Measurements from ENCODE around the gene ATRIP.
"Not testable (repeated sequence)": the region's sequence is repeated elsewhere in the genome, so short reads cannot be mapped to it uniquely, and the experiment has no call there.

The ATRIP gene

DNA sequence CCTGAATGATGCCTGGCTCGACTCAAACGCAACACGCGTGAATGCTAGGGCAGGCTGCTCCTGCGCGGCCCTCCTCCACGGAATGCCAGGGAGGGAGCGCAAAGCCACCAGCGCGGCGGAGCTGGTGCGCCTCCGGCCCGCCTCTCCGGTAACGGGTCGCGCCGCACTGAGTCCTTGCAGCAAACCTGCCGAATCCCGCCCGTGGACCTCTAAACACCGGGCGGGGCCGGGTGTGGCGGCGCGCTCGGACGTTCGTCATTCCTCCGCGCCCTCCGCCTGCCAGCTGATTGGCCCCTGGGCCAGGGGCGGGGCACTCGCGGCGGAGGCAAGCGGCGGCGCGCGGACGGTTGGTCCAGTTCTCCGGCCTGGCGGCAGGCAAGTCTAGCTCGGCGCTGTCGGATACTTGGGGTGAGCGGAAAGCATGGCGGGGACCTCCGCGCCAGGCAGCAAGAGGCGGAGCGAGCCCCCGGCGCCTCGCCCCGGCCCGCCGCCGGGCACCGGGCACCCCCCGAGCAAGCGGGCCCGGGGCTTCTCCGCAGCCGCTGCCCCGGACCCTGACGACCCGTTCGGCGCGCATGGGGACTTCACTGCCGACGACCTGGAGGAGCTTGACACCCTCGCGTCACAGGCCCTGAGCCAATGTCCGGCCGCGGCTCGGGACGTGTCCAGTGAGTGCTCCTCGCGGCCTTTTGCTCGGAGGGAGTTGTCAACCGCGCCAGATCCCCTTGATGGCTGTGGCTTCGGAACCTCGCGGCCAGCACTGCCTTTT, at the start of gene ATRIP:
ATRIP (plus strand) TSS at position 313 of the 769 bp plus-strand sequence; CDS start at position 422, 109 bp downstream.
- peak; percentile 78 for DNase-seq (ENCODE audit: low read depth, low spot score)

DNA sequence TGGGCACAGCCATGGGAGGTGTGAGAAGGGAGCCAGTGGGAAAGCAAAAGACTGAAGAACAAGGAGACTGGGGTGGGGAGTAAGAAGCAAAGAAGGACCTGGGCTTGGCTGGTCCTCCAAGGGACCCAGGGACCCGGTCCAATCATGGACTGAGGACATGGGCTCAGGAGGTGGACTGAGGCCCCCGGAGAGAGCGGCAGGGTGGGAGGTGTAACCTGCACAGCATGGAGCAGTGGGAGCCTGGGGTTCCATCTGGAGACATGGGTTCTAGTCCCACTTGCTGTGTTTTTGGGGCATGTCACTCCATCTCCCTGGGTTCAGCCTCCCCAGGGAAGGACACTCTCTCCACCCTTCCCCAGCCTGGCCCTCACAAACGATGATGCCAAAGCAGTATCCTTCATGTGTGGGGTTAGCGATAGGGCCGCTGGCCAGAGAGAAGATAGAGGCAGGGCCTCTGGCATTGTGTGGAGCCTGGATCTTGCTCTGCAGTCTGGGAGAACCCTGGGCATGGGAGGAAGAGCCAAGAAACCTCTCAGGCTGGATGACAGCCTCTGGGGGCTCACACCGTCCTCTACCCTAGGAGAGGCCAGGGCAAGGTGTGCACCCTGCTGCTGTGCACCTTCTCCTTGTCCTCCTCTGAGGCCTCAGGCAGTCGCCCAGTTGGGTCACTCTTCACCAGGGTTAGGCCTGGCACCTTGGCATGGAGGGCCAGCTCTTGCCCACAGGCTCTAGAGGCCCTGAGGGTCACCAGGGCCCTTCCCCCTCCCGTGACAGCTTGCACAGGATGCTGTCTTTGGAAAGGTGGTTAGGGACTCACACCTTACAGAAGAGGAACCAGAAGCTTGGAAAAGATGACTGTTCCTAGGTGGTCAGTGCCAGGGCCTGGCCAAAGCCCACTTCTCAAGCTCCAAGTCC, 48.5 kb upstream of the ATRIP start:
- DNase-seq (ENCODE audit: low read depth, low spot score), result no peak

DNA sequence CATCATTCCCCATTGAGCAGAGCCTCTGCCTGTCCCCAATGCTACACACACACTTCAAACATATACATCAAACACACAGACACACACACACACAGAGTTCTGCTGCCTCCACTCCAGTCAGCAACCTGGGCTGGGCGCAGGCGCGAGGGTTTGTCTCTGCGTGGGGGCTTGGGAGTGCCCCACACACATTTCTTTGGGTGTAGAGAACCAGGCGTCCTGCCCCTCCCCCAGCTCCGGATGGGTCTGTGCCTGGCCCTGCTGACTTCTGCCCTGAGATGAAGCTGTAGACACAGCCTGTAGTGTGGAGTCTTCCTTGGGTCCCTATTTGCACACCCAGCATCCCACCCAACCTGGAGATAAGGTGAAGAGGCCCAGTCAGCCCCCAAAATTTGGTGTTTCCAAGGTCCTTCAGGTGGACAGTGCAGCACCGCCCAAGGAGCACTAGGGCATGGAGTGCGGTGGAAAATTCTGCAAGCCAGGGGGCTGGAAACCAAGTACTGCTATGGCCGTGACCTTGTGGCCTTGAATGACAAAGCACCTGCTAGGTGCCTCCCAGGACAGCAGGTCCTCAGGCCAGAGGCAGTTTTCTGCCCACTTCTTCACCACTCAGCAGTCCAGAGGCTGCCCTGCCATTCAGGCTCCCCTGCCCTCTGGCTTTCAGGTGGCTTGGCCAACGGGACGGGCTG, 47.7 kb upstream of the ATRIP start:
- no peak for DNase-seq (ENCODE audit: low read depth, low spot score)

DNA sequence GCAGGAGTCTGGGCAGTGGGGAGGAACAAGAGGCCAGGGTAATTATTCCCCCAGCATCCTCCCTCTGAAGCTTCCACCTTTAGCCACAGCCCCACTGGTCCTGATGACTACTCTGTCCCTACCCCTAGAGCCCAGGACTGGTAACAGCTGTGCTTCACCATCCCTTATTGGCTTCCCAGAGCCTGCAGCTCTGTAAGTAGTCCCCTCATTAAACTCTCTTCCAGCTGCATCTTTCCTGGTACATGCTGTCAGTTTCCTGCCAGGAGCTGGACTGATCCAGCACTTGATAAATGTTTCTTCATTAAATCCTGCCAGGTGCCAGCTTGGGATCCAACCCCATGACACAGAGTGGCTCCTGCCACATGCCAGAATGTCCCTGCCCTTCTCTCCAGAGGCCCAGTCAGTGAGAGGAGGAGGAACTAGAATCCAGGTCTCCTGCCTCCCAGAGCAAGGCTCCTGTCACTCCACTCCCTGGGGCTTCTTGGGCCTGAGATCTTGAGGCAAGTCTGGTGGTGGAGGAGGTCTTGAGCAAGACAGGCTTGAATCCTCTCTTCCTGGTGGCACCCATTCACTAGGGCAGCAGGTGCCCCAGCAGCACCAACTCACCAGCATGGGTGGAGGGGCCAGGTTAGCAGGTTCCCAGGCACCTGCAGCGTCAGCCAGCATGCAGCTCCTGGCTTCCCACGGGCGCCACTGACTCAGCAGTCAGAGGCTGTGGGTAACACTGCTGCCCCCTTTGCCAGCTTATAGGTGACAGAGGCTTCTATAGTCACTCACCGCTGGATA, 47.0 kb upstream of the ATRIP start:
- no peak for DNase-seq (ENCODE audit: low read depth, low spot score)

DNA sequence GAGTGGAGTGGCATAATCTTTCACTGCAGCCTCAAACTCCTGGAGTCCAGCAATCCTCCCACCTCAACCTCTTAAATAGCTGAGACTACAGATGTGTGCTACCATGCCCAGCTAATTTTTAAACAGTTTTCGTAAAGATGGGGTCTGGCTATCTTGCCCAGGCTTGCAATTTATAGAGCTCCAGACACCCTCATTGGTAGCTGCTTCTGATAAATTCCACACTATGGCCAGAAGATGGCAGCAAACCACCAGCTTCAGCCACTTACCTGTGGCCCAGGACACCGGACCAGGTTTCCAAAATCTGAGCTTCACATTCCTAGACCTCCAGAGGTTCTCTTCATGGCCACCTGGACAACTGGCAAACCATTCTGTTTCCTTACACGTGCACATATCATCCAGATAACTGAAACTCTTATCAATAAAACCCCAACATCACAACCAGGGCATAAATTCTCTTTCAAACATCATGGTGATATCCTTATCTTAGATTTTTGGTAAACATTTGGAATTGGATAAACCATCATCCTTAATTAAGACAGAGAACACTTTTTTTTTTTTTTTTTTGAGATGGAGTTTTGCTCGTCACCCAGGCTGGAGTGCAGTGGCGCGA, 45.6 kb upstream of the ATRIP start:
- peak; percentile 45 for DNase-seq (ENCODE audit: low read depth, low spot score)

DNA sequence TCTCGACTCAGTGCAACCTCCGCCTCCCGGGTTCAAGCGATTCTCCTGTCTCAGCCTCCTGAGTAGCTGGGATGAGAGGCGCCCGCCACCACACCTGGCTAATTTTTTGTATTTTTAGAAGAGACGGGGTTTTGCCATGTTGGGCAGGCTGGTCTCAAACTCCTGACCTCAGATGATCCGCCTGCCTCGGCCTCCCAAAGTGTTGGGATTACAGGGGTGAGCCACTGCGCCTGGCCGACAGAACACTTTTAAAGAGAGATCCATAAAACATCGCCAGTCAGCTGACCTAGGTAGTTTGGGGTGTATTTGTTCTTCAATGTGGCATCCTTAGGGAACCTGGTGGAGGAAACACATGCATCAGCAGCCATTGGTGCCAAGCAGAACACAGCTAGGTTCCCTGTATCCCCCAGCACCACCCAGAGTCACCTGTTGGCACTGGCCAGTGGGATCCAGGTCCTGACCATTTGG, 45.1 kb upstream of the ATRIP start:
- DNase-seq (ENCODE audit: low read depth, low spot score), result not testable (repeated sequence)

DNA sequence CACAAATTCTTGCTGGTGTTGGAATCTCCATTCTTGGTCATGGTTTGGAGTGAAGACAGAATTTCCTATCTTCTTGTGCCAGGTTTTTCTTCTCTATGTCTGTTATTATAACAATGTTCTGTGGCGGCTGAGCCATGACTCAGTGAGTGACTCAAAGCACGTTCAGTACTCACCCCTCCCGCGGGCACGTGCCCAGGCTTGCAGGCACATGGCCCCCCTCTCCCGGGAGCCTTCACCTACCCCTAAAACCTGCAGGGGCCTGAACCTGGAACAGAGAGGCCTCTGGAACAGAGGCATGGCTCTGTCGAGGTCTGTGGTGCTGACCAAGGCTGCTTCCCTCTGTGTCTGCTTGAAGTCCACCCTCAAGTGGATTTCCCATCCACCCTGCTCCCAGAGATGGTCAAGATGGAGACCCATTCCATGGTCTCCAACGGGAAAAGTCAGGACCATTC, 44.2 kb upstream of the ATRIP start:
- no peak for DNase-seq (ENCODE audit: low read depth, low spot score)

DNA sequence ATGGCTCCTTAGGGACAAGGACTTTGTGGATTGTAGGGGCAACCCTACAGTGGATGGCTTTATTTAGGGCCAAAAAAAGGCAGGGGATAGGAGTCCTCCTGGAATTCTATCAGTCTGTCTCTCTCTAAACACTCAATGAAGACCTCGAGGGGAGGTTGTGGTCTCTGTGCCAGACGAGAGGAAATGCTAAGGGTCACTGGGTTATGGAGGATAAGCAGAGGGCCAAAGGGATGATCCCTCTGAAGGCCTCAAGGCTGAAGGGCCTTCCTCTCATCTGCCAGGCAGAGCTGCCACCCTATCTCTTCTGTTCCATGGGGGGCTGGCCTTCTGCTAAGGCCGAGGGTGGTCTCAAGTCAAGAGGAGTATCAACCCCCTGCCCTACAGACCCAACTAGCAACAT, 43.6 kb upstream of the ATRIP start:
- DNase-seq (ENCODE audit: low read depth, low spot score), result no peak

DNA sequence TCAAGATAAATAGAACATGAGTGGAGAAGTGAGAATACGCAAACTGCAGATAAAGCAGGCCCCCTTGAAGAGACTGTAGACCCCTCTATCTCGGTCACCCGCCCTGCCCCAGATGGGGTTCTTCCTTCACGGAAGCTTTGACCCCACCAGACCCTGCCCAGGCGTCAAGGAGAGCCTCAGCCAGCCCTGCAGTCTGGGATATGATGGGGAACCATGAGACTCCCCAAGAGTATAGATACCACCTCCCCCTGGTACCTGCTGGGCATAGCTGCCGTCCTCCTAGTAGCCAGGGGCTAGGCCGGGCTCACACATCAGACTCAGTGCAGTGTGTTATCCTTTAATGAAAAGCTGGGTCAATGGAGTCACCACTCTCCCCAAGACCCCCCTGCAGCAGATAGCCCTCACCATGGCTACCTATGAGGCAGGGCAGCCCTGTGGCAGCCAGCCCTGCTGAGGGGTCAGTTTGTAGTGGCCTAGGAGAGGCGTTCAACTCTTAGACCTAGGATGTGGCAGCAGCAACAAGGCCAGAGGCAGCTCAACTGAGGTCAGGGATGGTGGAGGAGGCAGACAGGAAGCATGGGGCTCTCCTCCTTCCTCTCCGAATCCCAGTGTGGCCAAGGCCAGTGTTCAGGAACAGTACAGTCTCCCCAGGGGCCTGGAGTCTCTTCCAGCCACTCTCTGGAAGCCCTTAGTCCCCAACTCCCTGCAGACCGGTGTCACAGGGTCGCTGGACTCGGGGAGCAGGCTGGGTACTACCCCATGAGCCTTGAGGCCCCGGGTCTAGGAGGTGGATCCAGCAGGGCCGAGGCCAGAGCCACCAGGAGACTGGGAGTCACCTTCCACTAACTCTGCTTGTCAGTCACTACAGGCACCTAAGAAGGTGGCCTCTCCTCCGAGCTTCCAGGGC, 42.8 kb upstream of the ATRIP start:
- no peak for DNase-seq (ENCODE audit: low read depth, low spot score)

DNA sequence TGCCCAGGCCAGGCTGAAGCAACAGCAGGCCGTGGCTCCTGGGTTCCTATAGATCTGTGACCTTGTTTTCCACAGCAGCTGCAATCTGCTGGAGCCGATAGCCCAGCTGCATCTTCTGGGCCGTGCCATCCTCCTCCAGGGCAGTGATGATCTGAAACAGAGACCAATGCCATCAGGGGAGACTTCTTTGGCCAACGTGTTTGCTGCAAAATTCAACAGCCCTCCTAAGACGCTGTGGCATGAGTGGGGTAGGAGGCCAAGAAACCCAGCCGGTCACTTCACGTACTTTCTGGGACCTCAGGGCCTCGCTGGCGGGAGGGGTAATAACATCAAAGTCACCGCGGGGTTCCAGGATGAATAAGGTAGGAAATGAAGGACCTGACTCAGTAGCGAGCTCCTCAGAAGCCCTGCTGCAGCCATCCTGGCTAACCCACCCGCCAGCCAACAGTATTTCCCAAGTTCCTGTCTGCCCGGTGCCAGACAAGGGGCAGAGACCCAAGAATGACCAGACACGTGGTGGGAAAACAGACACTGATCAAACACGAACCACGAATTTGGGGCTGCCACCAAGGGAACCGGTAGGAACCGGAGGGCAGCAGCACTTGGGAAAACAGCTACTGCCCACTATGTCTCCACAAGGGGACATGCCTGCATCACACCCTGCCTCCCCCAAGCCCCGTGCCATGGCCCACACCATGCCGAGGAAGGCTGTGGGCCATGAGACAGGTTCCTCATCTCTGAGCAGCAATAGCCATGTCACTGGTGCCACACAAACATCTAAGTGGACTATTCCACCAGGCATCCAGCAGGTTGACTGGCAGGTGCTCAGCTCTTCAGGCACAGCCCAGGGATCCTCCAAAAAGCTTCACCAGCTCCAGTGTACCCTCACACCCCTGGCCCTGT, 41.8 kb upstream of the ATRIP start:
- DNase-seq (ENCODE audit: low read depth, low spot score), result no peak

DNA sequence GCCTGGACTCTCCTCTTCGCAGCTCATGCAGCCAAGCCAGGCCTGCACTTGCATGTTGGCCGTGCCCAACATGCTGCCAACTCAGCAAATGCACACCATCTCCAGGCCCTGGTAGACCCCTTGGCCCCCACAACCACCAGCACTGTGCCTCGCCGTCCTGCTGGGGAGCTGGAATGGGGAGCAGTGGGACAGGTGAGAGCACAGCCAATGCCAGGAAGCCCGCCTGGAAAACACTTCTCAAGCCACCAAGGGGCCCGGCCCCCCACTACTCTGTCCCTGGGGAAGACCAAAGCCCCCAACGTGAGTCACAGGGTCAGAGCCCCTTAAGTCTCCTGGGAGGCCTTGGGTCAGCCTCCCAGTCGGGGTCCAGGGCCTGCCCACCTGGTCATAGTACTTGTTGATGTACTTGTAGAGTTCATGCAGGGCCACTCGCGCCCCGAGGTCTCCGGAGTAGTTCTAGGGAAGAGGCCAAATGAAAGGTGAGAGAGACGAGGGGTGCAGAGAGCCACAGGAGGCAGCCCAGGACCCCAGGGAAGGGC, 41.1 kb upstream of the ATRIP start:
- DNase-seq (ENCODE audit: low read depth, low spot score), result no peak

DNA sequence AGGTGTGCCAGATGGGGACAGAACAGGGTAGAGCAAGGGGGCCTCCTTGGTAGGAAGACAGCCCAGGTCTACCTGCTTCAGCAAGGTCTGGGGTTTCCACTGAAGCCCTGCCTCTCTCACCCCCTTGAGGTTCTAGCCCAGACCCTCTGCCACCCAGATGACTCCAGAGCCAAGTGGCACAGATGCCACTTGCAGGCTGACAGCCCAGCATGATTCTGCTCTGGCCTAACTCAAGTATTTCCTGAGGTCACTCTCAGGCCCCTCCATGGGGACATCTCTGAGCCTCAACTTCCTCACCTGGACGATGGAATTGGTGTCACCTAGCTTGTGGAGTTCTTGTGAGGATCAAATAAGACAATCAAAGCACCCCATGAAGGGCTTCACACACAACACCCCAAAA, 40.6 kb upstream of the ATRIP start:
- DNase-seq (ENCODE audit: low read depth, low spot score), result no peak

DNA sequence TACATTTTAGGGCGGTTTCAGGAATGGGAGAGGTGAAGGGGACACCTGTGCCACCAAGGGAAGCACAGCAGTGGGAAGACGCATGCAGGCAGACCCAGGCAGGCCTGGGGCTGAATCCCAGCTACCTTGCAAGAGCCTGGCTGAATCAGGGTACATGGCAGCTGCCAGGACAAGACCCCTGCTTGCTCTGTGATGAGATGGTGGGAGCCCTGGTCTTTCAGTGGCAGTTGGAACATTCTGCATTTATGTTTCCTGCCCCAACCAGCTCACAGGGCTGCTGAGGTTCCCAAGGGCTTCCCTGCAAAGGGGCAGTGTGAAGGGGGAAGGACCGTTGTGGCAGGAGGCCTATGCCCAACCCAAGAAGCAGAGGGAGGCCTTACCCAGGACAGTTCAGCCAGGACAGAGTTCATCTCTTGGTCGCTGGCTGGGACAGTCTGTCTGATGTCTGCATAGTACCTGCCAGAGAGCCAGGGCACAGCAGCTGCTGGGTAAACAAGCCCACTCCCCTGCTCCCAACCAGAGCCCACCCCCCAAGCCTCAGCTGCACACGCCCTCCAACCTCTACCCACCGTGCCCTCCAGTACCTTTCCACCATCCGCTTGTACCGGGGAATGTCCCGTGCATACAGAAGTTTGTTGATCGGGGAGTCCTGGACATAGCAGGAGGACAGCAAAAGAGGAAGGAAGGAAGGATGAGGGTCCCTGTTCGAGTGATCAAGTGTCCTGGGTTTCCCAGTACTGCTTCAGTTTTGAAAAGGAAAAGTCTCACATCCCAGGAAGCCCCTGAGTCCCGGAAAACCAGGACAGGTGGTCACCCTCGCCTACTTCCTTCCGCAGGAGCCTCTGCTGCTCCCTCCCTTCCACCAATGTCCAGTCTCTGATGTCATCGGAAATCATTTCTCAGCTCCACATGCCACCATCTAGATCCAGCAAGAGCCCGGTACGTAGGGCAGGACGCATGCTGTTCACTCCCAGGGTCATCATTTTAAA, 39.8 kb upstream of the ATRIP start:
- DNase-seq (ENCODE audit: low read depth, low spot score), result no peak

DNA sequence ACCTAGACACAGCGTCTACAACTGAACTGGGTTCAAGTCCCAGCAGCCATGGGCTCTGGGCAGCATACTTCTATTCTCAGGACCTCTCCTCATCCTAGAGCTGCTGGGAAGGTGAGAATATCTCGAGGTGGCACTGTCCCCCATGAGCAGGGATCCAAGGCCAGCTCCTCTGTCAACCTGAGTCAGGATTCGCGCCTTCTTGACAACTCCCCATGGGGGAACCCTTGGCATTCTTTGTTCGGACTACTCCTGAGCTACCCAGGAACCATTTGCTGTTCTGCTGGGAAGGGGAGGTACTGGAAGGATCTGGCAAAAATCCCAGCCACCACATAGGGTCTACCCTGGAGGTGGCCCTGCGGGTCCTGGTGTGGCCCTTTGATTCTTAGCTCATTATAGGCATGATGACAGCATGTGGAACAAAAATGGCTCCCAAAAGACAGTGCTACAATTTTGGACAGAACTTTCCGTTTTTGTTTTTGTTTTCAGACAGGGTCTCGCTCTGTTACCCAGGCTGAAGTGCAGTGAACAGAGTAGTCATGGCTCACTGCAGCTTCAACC, 38.9 kb upstream of the ATRIP start:
- DNase-seq (ENCODE audit: low read depth, low spot score), result no peak

DNA sequence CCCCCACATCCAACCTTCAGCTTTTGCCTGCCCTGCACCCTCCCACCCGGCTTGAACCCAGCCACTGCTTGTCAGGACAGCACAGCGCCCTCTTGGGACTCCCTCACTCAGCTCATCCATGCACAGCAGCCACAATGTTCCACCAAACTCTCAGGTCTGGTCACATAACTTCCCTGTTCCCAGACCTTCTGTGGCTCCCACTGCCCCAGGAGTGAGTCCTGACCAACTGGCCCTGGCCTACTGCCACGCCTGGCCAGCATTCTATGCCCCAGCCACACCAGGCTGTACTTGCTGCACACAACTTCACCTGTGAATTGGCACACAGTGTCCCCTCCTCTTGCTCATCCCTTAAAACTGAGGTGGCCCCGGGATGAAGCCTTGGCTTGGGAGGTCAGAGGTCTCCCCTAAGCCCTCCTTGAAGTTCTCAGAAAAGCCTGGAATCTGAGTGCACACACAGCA, 37.7 kb upstream of the ATRIP start:
- no peak for DNase-seq (ENCODE audit: low read depth, low spot score)

DNA sequence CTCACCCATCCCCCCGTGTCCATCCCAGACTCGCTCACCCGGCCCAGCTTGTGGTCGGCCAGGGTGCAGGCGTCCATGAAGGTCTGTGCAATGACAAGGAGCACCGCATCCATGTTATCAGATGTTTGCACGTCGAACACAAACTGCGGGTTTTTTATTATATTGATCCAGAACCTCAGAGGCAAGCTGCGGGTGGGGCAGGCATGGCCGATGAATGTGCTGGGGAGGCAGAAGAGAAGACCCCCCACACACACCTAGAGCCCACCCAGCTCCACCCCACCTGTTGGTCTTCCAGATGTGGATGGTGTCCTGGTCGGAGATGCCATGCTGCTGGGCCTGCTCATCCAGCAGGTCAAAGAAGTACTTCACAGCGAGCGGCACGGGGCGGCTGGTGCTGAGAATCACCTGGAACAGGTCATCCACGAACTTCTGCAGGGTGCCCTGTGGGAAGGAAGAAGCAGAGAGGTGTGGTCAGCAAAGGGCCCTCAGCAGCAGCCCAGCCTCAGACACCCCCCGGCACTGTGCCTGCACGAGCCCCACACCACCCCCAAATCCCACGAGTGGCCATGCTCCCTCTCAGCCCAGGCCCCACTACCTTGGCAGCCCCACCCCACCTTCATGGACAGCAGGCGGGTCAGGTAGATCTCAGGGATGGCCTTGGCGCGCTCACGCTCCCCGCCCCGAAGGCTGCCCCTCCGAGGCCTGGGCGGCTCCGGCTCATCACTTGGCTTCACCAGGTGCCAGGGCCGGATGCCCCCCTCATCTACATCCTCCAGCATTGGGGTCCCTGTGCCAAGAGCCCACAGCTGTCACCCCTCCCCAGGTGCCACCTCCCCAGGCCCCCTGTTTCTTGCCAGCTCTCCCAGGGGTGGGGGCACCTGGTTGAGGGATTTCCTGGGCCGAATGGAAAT, 37.0 kb upstream of the ATRIP start:
- DNase-seq (ENCODE audit: low read depth, low spot score), result no peak

Data from activated CD4-positive, CD25-positive, alpha-beta regulatory T cell treated with anti-CD3 and anti-CD28 coated beads, Interleukin-2, amount 50 U/mL, for 16 hours (primary cell).